ENCODE data around the gene RNF181.

The RNF181 gene

GRCh38 chr2:85575739-85576138 is 19.8 kb upstream of the RNF181 start:
- TF ChIP-seq CTCF (IDR thresholded peaks at IDR 0.05; ENCODE audit: borderline replicate concordance, control extremely low read depth, extremely low read depth, insufficient read depth, missing control alignments), result no peak
- in situ Hi-C loops (cut with MboI; ENCODE audit: low sequenced_read_pairs, unreplicated experiment), result no loop called here
- no peak for DNase-seq (ENCODE audit: low spot score)

GRCh38 chr2:85577063-85577385 is 18.5 kb upstream of the RNF181 start:
- no peak for TF ChIP-seq CTCF (IDR thresholded peaks at IDR 0.05; ENCODE audit: borderline replicate concordance, control extremely low read depth, extremely low read depth, insufficient read depth, missing control alignments)
- no peak for DNase-seq (ENCODE audit: low spot score)
- in situ Hi-C loops (cut with MboI; ENCODE audit: low sequenced_read_pairs, unreplicated experiment), result no loop called here

- TF ChIP-seq CTCF (IDR thresholded peaks at IDR 0.05; ENCODE audit: borderline replicate concordance, control extremely low read depth, extremely low read depth, insufficient read depth, missing control alignments), result no peak
- in situ Hi-C loops (cut with MboI; ENCODE audit: low sequenced_read_pairs, unreplicated experiment), result no loop called here
- peak; percentile 79 for DNase-seq (ENCODE audit: low spot score)
These were observed 17.9 kb upstream of the RNF181 start, which contains the start of gene VAMP8 for GRCh38 chr2:85577386-85578242. TSS of gene VAMP8 (plus strand) at chr2:85577586. CDS start at chr2:85577647, 61 bp downstream.

- in situ Hi-C loops (cut with MboI; ENCODE audit: low sequenced_read_pairs, unreplicated experiment), result no loop called here
- DNase-seq (ENCODE audit: low spot score), result peak; percentile 64
- TF ChIP-seq CTCF (IDR thresholded peaks at IDR 0.05; ENCODE audit: borderline replicate concordance, control extremely low read depth, extremely low read depth, insufficient read depth, missing control alignments), result no peak
These were observed 17.0 kb upstream of the RNF181 start for GRCh38 chr2:85578243-85579180.

- in situ Hi-C loops (cut with MboI; ENCODE audit: low sequenced_read_pairs, unreplicated experiment), result no loop called here
- no peak for DNase-seq (ENCODE audit: low spot score)
- no peak for TF ChIP-seq CTCF (IDR thresholded peaks at IDR 0.05; ENCODE audit: borderline replicate concordance, control extremely low read depth, extremely low read depth, insufficient read depth, missing control alignments)
These were observed 16.1 kb upstream of the RNF181 start for GRCh38 chr2:85579266-85579935.

- TF ChIP-seq CTCF (IDR thresholded peaks at IDR 0.05; ENCODE audit: borderline replicate concordance, control extremely low read depth, extremely low read depth, insufficient read depth, missing control alignments), result no peak
- in situ Hi-C loops (cut with MboI; ENCODE audit: low sequenced_read_pairs, unreplicated experiment), result no loop called here
- DNase-seq (ENCODE audit: low spot score), result no peak
These were observed 15.3 kb upstream of the RNF181 start for GRCh38 chr2:85580206-85580605.

Measured in GM13976 (cell line).